HepG2 (cell line): Measurements from ENCODE around the gene AUNIP. TPM values are rescaled to one million over a fixed set of nuclear protein-coding genes. Genes with fewer than 3 reads are reported as not detected.

ENCODE experiments used
- BORCS8-MEF2B ChIP-seq: sonication (generic); formaldehyde crosslinking; IDR thresholded peaks from 2 replicates; pipeline ENCODE4 v1.8.0; 2022; ENCODE audit warnings: mild to moderate bottlenecking, missing genetic modification reagents
- CBFB ChIP-seq: sonication (generic); formaldehyde crosslinking; IDR thresholded peaks from 2 replicates; pipeline ENCODE4 v1.4.0; 2020; ENCODE audit warnings: missing genetic modification reagents
- HES4 ChIP-seq: sonication (generic); formaldehyde crosslinking; IDR thresholded peaks from 2 replicates; pipeline ENCODE4 v1.9.0; 2021; ENCODE audit warnings: mild to moderate bottlenecking, missing genetic modification reagents, borderline replicate concordance
- HMG20B ChIP-seq: conservative IDR thresholded peaks from 2 replicates; pipeline ENCODE4 v1.6.1; 2016; ENCODE audit warnings: missing genetic modification reagents, missing compliant biosample characterization
- HMGA1 ChIP-seq: sonication (generic); formaldehyde crosslinking; conservative IDR thresholded peaks from 2 replicates; pipeline ENCODE4 v1.4.0; 2020; ENCODE audit warnings: missing genetic modification reagents
- HOXA9 ChIP-seq: sonication (generic); formaldehyde crosslinking; IDR thresholded peaks from 2 replicates; pipeline ENCODE4 v1.8.1; 2022; ENCODE audit warnings: missing genetic modification reagents, mild to moderate bottlenecking, moderate library complexity, borderline replicate concordance
- KLF13 ChIP-seq: sonication (generic); formaldehyde crosslinking; IDR thresholded peaks from 2 replicates; pipeline ENCODE4 v1.4.0; 2020; ENCODE audit warnings: mild to moderate bottlenecking, missing genetic modification reagents
- XBP1 ChIP-seq: sonication (generic); formaldehyde crosslinking; IDR thresholded peaks from 2 replicates; pipeline ENCODE4 v1.5.0; 2020; ENCODE audit warnings: missing genetic modification reagents
- ZC3H4 ChIP-seq: sonication (generic); formaldehyde crosslinking; IDR thresholded peaks from 2 replicates; pipeline ENCODE4 v1.4.0; 2020; ENCODE audit warnings: missing genetic modification reagents, borderline replicate concordance
- ZFX ChIP-seq: sonication (generic); formaldehyde crosslinking; IDR thresholded peaks from 2 replicates; pipeline ENCODE4 v1.4.0; 2020; ENCODE audit warnings: mild to moderate bottlenecking, low read depth, missing genetic modification reagents, moderate library complexity
- ZNF136 ChIP-seq: sonication (generic); formaldehyde crosslinking; IDR thresholded peaks from 2 replicates; pipeline ENCODE4 v1.8.1; 2022; ENCODE audit warnings: low read depth, mild to moderate bottlenecking, moderate library complexity, missing genetic modification reagents
- polyA plus RNA-seq, 8 experiments: library from polyadenylated mRNA; depleted of rRNA in 3 of 8; stranded (reverse) in 7 of 8; unstranded in 1 of 8; fragments of >200 nt; fragmentation: Illumina TruSeq in 4 of 8; extraction: Trizol in 4 of 8; gene quantifications; 2 replicates each; pipeline versions ENCODE4 v1.2.1 to v1.2.3, GENCODE V29; 2011 to 2016; ENCODE audit warnings: low read depth in 4 of 8, missing spikeins in 1 of 8, mixed read lengths in 1 of 8; ENCODE audit not compliant: insufficient read depth in 1 of 8
- total RNA-seq, 5 experiments: library from RNA; depleted of rRNA; stranded (reverse); fragments of >200 nt; fragmentation: Illumina TruSeq; extraction: Trizol; gene quantifications; 2 replicates each; pipeline ENCODE4 v1.2.3, GENCODE V29; 2016; ENCODE audit warnings: low read depth in 1 of 5
- TF ChIP-seq, protein P1 (sequence below): sonication (generic); formaldehyde crosslinking; IDR thresholded peaks from 2 replicates; pipeline ENCODE4 v1.8.0; 2022; ENCODE audit warnings: mild to moderate bottlenecking, missing genetic modification reagents; ENCODE audit not compliant: insufficient replicate concordance
- TF ChIP-seq, protein P2 (sequence below): IDR thresholded peaks from 2 replicates; pipeline ENCODE4 v1.6.1; 2016; ENCODE audit warnings: low read depth, control low read depth
- TF ChIP-seq, protein P3 (sequence below): sonication (generic); formaldehyde crosslinking; IDR thresholded peaks from 2 replicates; pipeline ENCODE4 v1.4.0; 2020; ENCODE audit warnings: missing genetic modification reagents
- TF ChIP-seq, protein P4 (sequence below): sonication (generic); formaldehyde crosslinking; IDR thresholded peaks from 2 replicates; pipeline ENCODE4 v1.9.0; 2021; ENCODE audit warnings: missing genetic modification reagents, mild to moderate bottlenecking, borderline replicate concordance
- TF ChIP-seq, protein P5 (sequence below): sonication (generic); formaldehyde crosslinking; IDR thresholded peaks from 2 replicates; pipeline ENCODE4 v1.8.1; 2023; ENCODE audit warnings: missing genetic modification reagents, inconsistent platforms, borderline replicate concordance
- TF ChIP-seq, protein P6 (sequence below): sonication (generic); formaldehyde crosslinking; IDR thresholded peaks from 2 replicates; pipeline ENCODE4 v1.4.0; 2020; ENCODE audit warnings: mild to moderate bottlenecking, missing genetic modification reagents

The AUNIP gene
- total and polyA plus RNA-seq, 2 of the 13 experiments (the other 11 are each of a cell fraction or from before 2014, with no cell fraction given) = 3.8 to 12.3 TPM

DNA sequence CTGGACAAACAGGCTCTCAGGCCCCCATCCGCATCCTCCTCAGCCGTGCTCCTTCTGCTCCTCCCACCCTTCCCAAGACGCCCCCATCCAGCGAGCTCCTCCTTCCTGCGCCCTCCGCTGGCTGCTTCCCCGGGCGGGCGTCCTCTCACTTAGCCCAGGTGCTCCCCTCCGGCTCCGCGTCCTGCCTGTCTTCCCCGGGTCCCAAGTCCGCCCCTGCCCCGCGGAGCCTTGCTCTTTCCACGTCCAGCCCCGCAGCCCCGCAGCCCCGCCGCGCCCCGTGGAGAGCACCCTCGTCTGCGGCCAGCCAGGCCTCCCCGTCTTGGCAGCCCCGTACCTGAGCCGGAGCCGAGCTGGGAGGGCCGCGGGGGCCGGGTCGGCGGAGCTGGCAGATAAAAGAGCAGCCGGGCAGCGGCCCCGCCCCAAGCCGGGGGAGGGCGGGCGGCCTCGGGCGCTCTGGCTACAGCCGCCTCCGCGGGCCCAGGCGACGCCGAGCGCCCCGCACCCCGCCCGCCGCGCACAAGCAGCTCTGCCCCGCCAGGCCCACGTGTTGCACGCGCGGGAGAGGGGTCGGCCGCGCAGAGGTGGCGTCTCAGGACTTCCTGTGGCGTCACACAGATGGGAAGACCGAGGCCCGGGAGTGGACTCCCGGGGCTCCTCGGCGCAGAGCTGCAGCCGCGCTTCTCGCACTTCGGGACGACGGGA, 16.0 kb upstream of the AUNIP start, which contains the start of gene PAQR7 (continued):
- TF ChIP-seq BORCS8-MEF2B (CRISPR knock-in tag) (peak; percentile 98), HES4 (CRISPR knock-in tag) (peak; percentile 98), KLF13 (0 out of 2 replicates have a peak, but pooled peaks have one; percentile 69), ZNF136 (CRISPR knock-in tag) (no peak), CBFB (peak; percentile 59; the same call in 1 of the 2 replicates), ZFX (peak; percentile 82), HMG20B (CRISPR knock-in tag) (no peak), HMGA1 (no peak), HOXA9 (no peak), XBP1 (CRISPR knock-in tag) (no peak), ZC3H4 (no peak)
- TF ChIP-seq, protein P1, sequence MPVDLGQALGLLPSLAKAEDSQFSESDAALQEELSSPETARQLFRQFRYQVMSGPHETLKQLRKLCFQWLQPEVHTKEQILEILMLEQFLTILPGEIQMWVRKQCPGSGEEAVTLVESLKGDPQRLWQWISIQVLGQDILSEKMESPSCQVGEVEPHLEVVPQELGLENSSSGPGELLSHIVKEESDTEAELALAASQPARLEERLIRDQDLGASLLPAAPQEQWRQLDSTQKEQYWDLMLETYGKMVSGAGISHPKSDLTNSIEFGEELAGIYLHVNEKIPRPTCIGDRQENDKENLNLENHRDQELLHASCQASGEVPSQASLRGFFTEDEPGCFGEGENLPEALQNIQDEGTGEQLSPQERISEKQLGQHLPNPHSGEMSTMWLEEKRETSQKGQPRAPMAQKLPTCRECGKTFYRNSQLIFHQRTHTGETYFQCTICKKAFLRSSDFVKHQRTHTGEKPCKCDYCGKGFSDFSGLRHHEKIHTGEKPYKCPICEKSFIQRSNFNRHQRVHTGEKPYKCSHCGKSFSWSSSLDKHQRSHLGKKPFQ (CRISPR knock-in tag) = peak; percentile 27
- TF ChIP-seq, protein P2, sequence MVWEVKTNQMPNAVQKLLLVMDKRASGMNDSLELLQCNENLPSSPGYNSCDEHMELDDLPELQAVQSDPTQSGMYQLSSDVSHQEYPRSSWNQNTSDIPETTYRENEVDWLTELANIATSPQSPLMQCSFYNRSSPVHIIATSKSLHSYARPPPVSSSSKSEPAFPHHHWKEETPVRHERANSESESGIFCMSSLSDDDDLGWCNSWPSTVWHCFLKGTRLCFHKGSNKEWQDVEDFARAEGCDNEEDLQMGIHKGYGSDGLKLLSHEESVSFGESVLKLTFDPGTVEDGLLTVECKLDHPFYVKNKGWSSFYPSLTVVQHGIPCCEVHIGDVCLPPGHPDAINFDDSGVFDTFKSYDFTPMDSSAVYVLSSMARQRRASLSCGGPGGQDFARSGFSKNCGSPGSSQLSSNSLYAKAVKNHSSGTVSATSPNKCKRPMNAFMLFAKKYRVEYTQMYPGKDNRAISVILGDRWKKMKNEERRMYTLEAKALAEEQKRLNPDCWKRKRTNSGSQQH (CRISPR knock-in tag) = peak; percentile 54; the same call in 1 of the 2 replicates
- TF ChIP-seq, protein P3, sequence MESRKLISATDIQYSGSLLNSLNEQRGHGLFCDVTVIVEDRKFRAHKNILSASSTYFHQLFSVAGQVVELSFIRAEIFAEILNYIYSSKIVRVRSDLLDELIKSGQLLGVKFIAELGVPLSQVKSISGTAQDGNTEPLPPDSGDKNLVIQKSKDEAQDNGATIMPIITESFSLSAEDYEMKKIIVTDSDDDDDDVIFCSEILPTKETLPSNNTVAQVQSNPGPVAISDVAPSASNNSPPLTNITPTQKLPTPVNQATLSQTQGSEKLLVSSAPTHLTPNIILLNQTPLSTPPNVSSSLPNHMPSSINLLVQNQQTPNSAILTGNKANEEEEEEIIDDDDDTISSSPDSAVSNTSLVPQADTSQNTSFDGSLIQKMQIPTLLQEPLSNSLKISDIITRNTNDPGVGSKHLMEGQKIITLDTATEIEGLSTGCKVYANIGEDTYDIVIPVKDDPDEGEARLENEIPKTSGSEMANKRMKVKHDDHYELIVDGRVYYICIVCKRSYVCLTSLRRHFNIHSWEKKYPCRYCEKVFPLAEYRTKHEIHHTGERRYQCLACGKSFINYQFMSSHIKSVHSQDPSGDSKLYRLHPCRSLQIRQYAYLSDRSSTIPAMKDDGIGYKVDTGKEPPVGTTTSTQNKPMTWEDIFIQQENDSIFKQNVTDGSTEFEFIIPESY (CRISPR knock-in tag) = no peak; the same call in 1 of the 2 replicates
- TF ChIP-seq, protein P4, sequence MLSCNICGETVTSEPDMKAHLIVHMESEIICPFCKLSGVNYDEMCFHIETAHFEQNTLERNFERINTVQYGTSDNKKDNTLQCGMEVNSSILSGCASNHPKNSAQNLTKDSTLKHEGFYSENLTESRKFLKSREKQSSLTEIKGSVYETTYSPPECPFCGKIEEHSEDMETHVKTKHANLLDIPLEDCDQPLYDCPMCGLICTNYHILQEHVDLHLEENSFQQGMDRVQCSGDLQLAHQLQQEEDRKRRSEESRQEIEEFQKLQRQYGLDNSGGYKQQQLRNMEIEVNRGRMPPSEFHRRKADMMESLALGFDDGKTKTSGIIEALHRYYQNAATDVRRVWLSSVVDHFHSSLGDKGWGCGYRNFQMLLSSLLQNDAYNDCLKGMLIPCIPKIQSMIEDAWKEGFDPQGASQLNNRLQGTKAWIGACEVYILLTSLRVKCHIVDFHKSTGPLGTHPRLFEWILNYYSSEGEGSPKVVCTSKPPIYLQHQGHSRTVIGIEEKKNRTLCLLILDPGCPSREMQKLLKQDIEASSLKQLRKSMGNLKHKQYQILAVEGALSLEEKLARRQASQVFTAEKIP (CRISPR knock-in tag) = no peak
- TF ChIP-seq, protein P5, sequence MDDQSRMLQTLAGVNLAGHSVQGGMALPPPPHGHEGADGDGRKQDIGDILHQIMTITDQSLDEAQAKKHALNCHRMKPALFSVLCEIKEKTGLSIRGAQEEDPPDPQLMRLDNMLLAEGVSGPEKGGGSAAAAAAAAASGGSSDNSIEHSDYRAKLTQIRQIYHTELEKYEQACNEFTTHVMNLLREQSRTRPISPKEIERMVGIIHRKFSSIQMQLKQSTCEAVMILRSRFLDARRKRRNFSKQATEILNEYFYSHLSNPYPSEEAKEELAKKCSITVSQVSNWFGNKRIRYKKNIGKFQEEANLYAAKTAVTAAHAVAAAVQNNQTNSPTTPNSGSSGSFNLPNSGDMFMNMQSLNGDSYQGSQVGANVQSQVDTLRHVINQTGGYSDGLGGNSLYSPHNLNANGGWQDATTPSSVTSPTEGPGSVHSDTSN = peak; percentile 49; the same call in 1 of the 2 replicates
- TF ChIP-seq, protein P6, sequence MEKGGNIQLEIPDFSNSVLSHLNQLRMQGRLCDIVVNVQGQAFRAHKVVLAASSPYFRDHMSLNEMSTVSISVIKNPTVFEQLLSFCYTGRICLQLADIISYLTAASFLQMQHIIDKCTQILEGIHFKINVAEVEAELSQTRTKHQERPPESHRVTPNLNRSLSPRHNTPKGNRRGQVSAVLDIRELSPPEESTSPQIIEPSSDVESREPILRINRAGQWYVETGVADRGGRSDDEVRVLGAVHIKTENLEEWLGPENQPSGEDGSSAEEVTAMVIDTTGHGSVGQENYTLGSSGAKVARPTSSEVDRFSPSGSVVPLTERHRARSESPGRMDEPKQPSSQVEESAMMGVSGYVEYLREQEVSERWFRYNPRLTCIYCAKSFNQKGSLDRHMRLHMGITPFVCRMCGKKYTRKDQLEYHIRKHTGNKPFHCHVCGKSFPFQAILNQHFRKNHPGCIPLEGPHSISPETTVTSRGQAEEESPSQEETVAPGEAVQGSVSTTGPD (CRISPR knock-in tag) = no peak
